ENCODE measurements around the gene HLA-DRB5. TPM values are rescaled to one million over a fixed set of nuclear protein-coding genes. Genes with fewer than 3 reads are reported as not detected.

HLA-DRB5 gene
- total and polyA plus RNA-seq, 2 donors (not counting 3 experiments of a cell fraction or from before 2014, with no cell fraction given): not detected

GRCh38 chr6:32522302-32523047 is 7.6 kb downstream of the HLA-DRB5 start:
- TF ChIP-seq FOS (IDR thresholded peaks at IDR 0.05; ENCODE audit: borderline replicate concordance, insufficient read depth, low read length): no peak
- TF ChIP-seq GATA2 (IDR thresholded peaks at IDR 0.05; ENCODE audit: insufficient read depth, insufficient read length, low read depth, low read length): no peak
- TF ChIP-seq POLR2AphosphoS5 (IDR thresholded peaks at IDR 0.05; ENCODE audit: insufficient read depth, low read depth, low read length): no peak
- TF ChIP-seq MYC (IDR thresholded peaks at IDR 0.05; ENCODE audit: low read depth, low read length): no peak
- no peak for TF ChIP-seq EZH2 (IDR thresholded peaks at IDR 0.05; ENCODE audit: borderline replicate concordance, low read depth, low read length, severe bottlenecking)
- no peak for TF ChIP-seq CTCF (IDR thresholded peaks at IDR 0.05; ENCODE audit: extremely low read depth in 1 of 2, insufficient read depth in 1 of 2, low read depth in 1 of 2, low read length in 2 of 2)
- no peak for TF ChIP-seq JUN (IDR thresholded peaks at IDR 0.05; ENCODE audit: borderline replicate concordance, insufficient read depth, insufficient read length, low read depth)
- TF ChIP-seq POLR2A (IDR thresholded peaks at IDR 0.05; ENCODE audit: low read depth, low read length): no peak
- no peak for TF ChIP-seq MAX (IDR thresholded peaks at IDR 0.05; ENCODE audit: insufficient read depth, insufficient read length)
- Histone ChIP-seq H4K20me1 (replicated peaks; ENCODE audit: control insufficient read depth, extremely low read depth, insufficient read depth, low read length) (no peaks in the 10 kb centered on the region), H3K9me1 (replicated peaks; ENCODE audit: control insufficient read depth, extremely low read depth, insufficient read depth, low read length) (no peaks in the 10 kb centered on the region), H3K36me3 (ENCODE audit: control insufficient read depth in 2 of 2, extremely low read depth in 1 of 2, insufficient read depth in 2 of 2, low read length in 2 of 2) (no peaks in the 10 kb centered on the region), H3K4me1 (ENCODE audit: control insufficient read depth, extremely low read depth, insufficient read depth, low read length) (no peaks in the 10 kb centered on the region), H3K79me2 (ENCODE audit: control insufficient read depth, insufficient read depth, low read length) (no peaks in the 10 kb centered on the region), H3K27me3 (ENCODE audit: control insufficient read depth in 2 of 2, insufficient read depth in 2 of 2, low read length in 2 of 2) (peaks cover 0 to 1% of the 10 kb centered on the region in 2 experiments), H3K9me3 (replicated peaks; ENCODE audit: control insufficient read depth, insufficient read depth, low read length) (no peaks in the 10 kb centered on the region), H3K4me3 (replicated peaks in 1 of 3; ENCODE audit: insufficient read depth in 1 of 3, low read depth in 1 of 3, low read length in 3 of 3) (no peak overlapping the region), H2AFZ (ENCODE audit: low read depth, low read length) (no peak overlapping the region), H3K27ac (ENCODE audit: insufficient read depth, low read depth, low read length) (no peak overlapping the region), H3K9ac (replicated peaks; ENCODE audit: extremely low read depth, insufficient read depth, low read length) (no peak overlapping the region), H3K4me2 (ENCODE audit: insufficient read depth, low read length) (no peak overlapping the region)
- DNase-seq (ENCODE audit: low read depth, low spot score) (no peak), FAIRE-seq (no peak)
- POLR2A ChIA-PET: no interaction called here
- CTCF ChIA-PET: interaction anchor here (1.2 kb wide), 1 partner anchor 36 kb away, joined by 9 read pairs; no protein-coding TSS in a partner anchor
- intact Hi-C loops (cut with micrococcal nuclease) (loop anchor here (5.0 kb wide), 1 partner anchor 35 kb away; no protein-coding TSS in a partner anchor), dilution Hi-C loops (cut with MboI; ENCODE audit: extremely low pct_ligation_motif_present, low sequenced_read_pairs) (no loop called here)
- BruUV-seq (replicated peaks): no TSS peak
